Measurements from ENCODE around the gene ELK4. TPM values are rescaled to one million over a fixed set of nuclear protein-coding genes. Genes with fewer than 3 reads are reported as not detected.
A peak's percentile ranks its signal among the peaks of the same experiment; 100 is the strongest.

The ELK4 gene
- total and polyA plus RNA-seq, 8 donors = 5.7 to 42.7 (median 23.1) TPM

- ATAC-seq (no peak), FAIRE-seq (no peak), DNase-seq (no peak)
- H3K36me3 ChIP-seq = no peaks in the 10 kb centered on the region
- no peaks in the 10 kb centered on the region for H3K4me1 ChIP-seq
- TF ChIP-seq CTCF (IDR thresholded peaks at IDR 0.05) = no peak
- intact Hi-C loops (cut with DNase I) = no loop called here
- no peak overlapping the region for H3K27ac ChIP-seq
- H3K4me3 ChIP-seq = no peak overlapping the region
- H3K9me3 ChIP-seq = no peaks in the 10 kb centered on the region
- WGBS, 2 donors = 73 to 74% methylated on average over 11 of the region's 11 CpGs
- no peaks in the 10 kb centered on the region for H3K27me3 ChIP-seq
Measured at GRCh38 chr1:205652984-205653383, 21.2 kb upstream of the ELK4 start.

- intact Hi-C loops (cut with DNase I) = no loop called here
- H3K27me3 ChIP-seq = no peaks in the 10 kb centered on the region
- H3K9me3 ChIP-seq = no peaks in the 10 kb centered on the region
- no peak overlapping the region for H3K4me3 ChIP-seq
- no peak for TF ChIP-seq CTCF (IDR thresholded peaks at IDR 0.05)
- ATAC-seq (no peak), FAIRE-seq (no peak), DNase-seq (no peak)
- no peaks in the 10 kb centered on the region for H3K36me3 ChIP-seq
- H3K4me1 ChIP-seq = no peaks in the 10 kb centered on the region
- WGBS, 2 donors = 80 to 88% methylated on average over 1 of the region's 1 CpG
- no peak overlapping the region for H3K27ac ChIP-seq
Measured at GRCh38 chr1:205650241-205650640, 18.4 kb upstream of the ELK4 start.

GRCh38 chr1:205645519-205645918, 13.7 kb upstream of the ELK4 start:
- 73 to 82% methylated on average over 8 of the region's 8 CpGs for WGBS, 2 donors
- no peak for FAIRE-seq
- intact Hi-C loops (cut with DNase I) = loop anchor here in 1 of 3 donors (10.0 kb wide), 1 partner anchor 311 kb away; no protein-coding TSS in a partner anchor

GRCh38 chr1:205642679-205643307, 11.0 kb upstream of the ELK4 start:
- no peaks in the 10 kb centered on the region for H3K36me3 ChIP-seq
- no peak overlapping the region for H3K4me3 ChIP-seq
- no peak overlapping the region for H3K27ac ChIP-seq
- intact Hi-C loops (cut with DNase I) = loop anchor here in 1 of 3 donors (10.0 kb wide), 1 partner anchor 308 kb away; no protein-coding TSS in a partner anchor
- 82 to 95% methylated on average over 2 of the region's 2 CpGs for WGBS, 2 donors
- H3K4me1 ChIP-seq = no peaks in the 10 kb centered on the region
- FAIRE-seq (no peak), ATAC-seq (no peak), DNase-seq (no peak)
- H3K9me3 ChIP-seq = no peaks in the 10 kb centered on the region
- no peaks in the 10 kb centered on the region for H3K27me3 ChIP-seq
- no peak for TF ChIP-seq CTCF (IDR thresholded peaks at IDR 0.05)

More at GRCh38 chr1:205645519-205645918, 13.7 kb upstream of the ELK4 start:
- ATAC-seq = no peak
- no peaks in the 10 kb centered on the region for H3K36me3 ChIP-seq
- no peak for TF ChIP-seq CTCF (IDR thresholded peaks at IDR 0.05)
- no peaks in the 10 kb centered on the region for H3K9me3 ChIP-seq
- H3K27me3 ChIP-seq = no peaks in the 10 kb centered on the region
- no peaks in the 10 kb centered on the region for H3K4me1 ChIP-seq
- peak in 1 of 6 donors; percentile 24 for DNase-seq
- no peak overlapping the region for H3K4me3 ChIP-seq
- H3K27ac ChIP-seq = no peak overlapping the region

- 61 to 84% methylated on average over 1 of the region's 1 CpG for WGBS, 2 donors
- ATAC-seq = no peak
Measured at GRCh38 chr1:205639567-205639966, 7.8 kb upstream of the ELK4 start.

More at GRCh38 chr1:205639567-205639966, 7.8 kb upstream of the ELK4 start:
- no peak overlapping the region for H3K4me3 ChIP-seq
- FAIRE-seq (no peak), DNase-seq (no peak)
- no peaks in the 10 kb centered on the region for H3K36me3 ChIP-seq
- H3K27me3 ChIP-seq = no peaks in the 10 kb centered on the region
- no peak overlapping the region for H3K27ac ChIP-seq
- no peak for TF ChIP-seq CTCF (IDR thresholded peaks at IDR 0.05)
- no peaks in the 10 kb centered on the region for H3K9me3 ChIP-seq
- intact Hi-C loops (cut with DNase I) = no loop called here
- H3K4me1 ChIP-seq = no peaks in the 10 kb centered on the region
